Prostate gland (tissue), 2 donors: Measurements from ENCODE around the gene SIGLEC8. TPM values are rescaled to one million over a fixed set of nuclear protein-coding genes. Genes with fewer than 3 reads are reported as not detected.

Experiments used
- DNase-seq: peaks from one replicate; pipeline ENCODE4 v3.0.0-alpha.2; 2019; ENCODE audit warnings: low spot score
- H3K27ac ChIP-seq, 2 donors: fragments of 200-600 bp; sonication (generic); 2 replicates each; pipeline ENCODE4 v1.5.1; 2017 to 2019
- H3K27me3 ChIP-seq: fragments of 200-600 bp; sonication (generic); replicated peaks from 2 replicates; pipeline ENCODE4 v1.5.1; 2019; ENCODE audit not compliant: insufficient read depth
- H3K36me3 ChIP-seq, 2 donors: fragments of 200-600 bp; sonication (generic); 1 replicate in 1 of 2; 2 replicates in 1 of 2; pipeline versions ENCODE4 v1.5.1 to v1.8.1; 2017 to 2019
- H3K4me1 ChIP-seq: fragments of 200-600 bp; sonication (generic); replicated peaks from 2 replicates; pipeline ENCODE4 v1.5.1; 2019
- H3K4me3 ChIP-seq, 2 donors: fragments of 200-600 bp; sonication (generic); 2 replicates each; pipeline ENCODE4 v1.5.1; 2017 to 2019
- H3K9me3 ChIP-seq: fragments of 200-600 bp; sonication (generic); 2 replicates; pipeline ENCODE4 v1.5.1; 2017
- POLR2A ChIP-seq: fragments of 450-650 bp; IDR thresholded peaks from one replicate; pipeline ENCODE4 v1.6.1; 2016; ENCODE audit warnings: antibody characterized with exemption, mild to moderate bottlenecking
- POLR2AphosphoS5 ChIP-seq: sonication (generic); formaldehyde crosslinking; IDR thresholded peaks from one replicate; pipeline ENCODE4 v1.6.1; 2017; ENCODE audit warnings: antibody characterized with exemption
- WGBS: methylation state at CpG from one replicate; pipeline ENCODE4 v1.1.5; 2018; 5-methylcytosine and 5-hydroxymethylcytosine counted together
- intact Hi-C: fragments of 100-400 bp; cut with DNase I; formaldehyde crosslinking; loops from one replicate; pipeline ENCODE4 v1.14.2; 2022
- total RNA-seq, 2 donors: library from RNA; depleted of rRNA; stranded (reverse); fragments of >200 nt; gene quantifications; one replicate each; pipeline ENCODE4 v1.1.0, GENCODE V29; 2016
- TF ChIP-seq, protein P1 (sequence below), 4 experiments: fragments of 200-600 bp in 2 of 4; fragments of 450-650 bp in 2 of 4; sonication (generic) in 2 of 4; IDR thresholded peaks; 1 replicate in 3 of 4; 2 replicates in 1 of 4; pipeline ENCODE4 v1.5.1; 2016 to 2019; ENCODE audit warnings: antibody characterized with exemption in 4 of 4, mild to moderate bottlenecking in 2 of 4, moderate library complexity in 2 of 4

Gene SIGLEC8
- total RNA-seq, 2 donors from 2014 or later: 1.0 to 3.0 TPM

DNA sequence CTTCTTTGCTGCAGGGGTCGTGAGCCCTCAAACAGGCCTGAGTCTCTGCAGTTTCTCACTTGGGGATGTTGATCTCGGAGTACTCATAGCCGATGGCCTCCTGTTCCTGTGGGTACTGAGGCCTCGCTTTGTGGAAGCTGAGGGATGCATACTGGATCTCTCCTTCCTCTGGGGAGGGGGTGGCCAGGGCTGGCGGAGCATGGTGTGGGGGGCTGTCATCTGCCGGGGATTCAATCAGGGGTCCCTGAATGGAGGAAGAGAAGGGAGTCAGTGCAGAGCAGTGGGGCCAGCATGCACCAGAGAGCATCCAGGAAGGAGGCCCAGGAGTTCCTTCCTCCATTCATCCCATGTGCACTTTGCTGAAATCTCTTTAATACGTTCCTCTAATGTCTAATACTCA is 33.3 kb upstream of the SIGLEC8 start:
- no peak overlapping the region for H3K4me3 ChIP-seq
- intact Hi-C loops: no loop called here
- no peak overlapping the region for H3K27ac ChIP-seq
- no peak for TF ChIP-seq POLR2AphosphoS5
- TF ChIP-seq, protein P1, sequence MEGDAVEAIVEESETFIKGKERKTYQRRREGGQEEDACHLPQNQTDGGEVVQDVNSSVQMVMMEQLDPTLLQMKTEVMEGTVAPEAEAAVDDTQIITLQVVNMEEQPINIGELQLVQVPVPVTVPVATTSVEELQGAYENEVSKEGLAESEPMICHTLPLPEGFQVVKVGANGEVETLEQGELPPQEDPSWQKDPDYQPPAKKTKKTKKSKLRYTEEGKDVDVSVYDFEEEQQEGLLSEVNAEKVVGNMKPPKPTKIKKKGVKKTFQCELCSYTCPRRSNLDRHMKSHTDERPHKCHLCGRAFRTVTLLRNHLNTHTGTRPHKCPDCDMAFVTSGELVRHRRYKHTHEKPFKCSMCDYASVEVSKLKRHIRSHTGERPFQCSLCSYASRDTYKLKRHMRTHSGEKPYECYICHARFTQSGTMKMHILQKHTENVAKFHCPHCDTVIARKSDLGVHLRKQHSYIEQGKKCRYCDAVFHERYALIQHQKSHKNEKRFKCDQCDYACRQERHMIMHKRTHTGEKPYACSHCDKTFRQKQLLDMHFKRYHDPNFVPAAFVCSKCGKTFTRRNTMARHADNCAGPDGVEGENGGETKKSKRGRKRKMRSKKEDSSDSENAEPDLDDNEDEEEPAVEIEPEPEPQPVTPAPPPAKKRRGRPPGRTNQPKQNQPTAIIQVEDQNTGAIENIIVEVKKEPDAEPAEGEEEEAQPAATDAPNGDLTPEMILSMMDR (IDR thresholded peaks at IDR 0.05): no peak
- no peak for TF ChIP-seq POLR2A
- DNase-seq: no peak
- H3K9me3 ChIP-seq: no peaks in the 10 kb centered on the region
- no peaks in the 10 kb centered on the region for H3K36me3 ChIP-seq
- H3K4me1 ChIP-seq: no peaks in the 10 kb centered on the region
- no peaks in the 10 kb centered on the region for H3K27me3 ChIP-seq
- 85% methylated on average over 7 of the region's 7 CpGs for WGBS

DNA sequence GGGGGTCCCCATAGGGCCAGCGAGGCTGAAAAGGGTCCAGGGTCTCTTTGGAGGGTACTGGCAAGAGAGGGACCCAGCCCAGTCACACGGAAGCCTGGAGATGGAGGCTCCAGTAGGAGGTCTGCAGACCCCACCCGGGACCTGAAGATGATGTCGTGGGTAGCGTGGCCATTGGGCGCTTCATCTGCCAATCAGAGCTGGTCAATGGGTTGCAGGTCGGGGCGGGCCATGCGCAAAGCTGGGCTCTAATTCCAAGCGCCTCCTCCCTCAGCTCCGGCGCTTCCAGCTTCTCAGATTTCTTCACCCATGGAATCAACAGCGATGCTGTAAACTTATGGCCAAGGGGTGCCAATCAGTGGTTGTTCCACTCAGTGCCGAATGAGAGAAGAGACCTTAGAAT is 32.4 kb upstream of the SIGLEC8 start:
- Histone ChIP-seq H3K4me3 (no peak overlapping the region), H3K27me3 (no peaks in the 10 kb centered on the region), H3K36me3 (no peaks in the 10 kb centered on the region), H3K27ac (no peak overlapping the region), H3K4me1 (no peaks in the 10 kb centered on the region), H3K9me3 (no peaks in the 10 kb centered on the region)
- 44% methylated on average over 14 of the region's 14 CpGs for WGBS
- no peak for TF ChIP-seq POLR2A
- TF ChIP-seq POLR2AphosphoS5: no peak
- TF ChIP-seq, protein P1 (IDR thresholded peaks at IDR 0.05): no peak
- intact Hi-C loops: no loop called here
- DNase-seq: no peak

- no peak for TF ChIP-seq POLR2AphosphoS5
- TF ChIP-seq, protein P1 (IDR thresholded peaks at IDR 0.05): no peak
- no peak for TF ChIP-seq POLR2A
- intact Hi-C loops: no loop called here
- H3K27me3 ChIP-seq: no peaks in the 10 kb centered on the region
- 63% methylated on average over 2 of the region's 2 CpGs for WGBS
- no peak overlapping the region for H3K27ac ChIP-seq
- DNase-seq: no peak
- H3K9me3 ChIP-seq: no peaks in the 10 kb centered on the region
- no peak overlapping the region for H3K4me3 ChIP-seq
- H3K4me1 ChIP-seq: no peaks in the 10 kb centered on the region
- no peaks in the 10 kb centered on the region for H3K36me3 ChIP-seq
Observed at GRCh38 chr19:51489113-51489512, 30.9 kb upstream of the SIGLEC8 start.

GRCh38 chr19:51488491-51488890 is 30.2 kb upstream of the SIGLEC8 start:
- DNase-seq: no peak
- intact Hi-C loops: no loop called here
- no peaks in the 10 kb centered on the region for H3K9me3 ChIP-seq
- WGBS: 62% methylated on average over 3 of the region's 3 CpGs
- H3K36me3 ChIP-seq: no peaks in the 10 kb centered on the region
- H3K4me3 ChIP-seq: no peak overlapping the region
- H3K4me1 ChIP-seq: no peaks in the 10 kb centered on the region
- H3K27ac ChIP-seq: no peak overlapping the region
- H3K27me3 ChIP-seq: no peaks in the 10 kb centered on the region
- TF ChIP-seq POLR2A (no peak), POLR2AphosphoS5 (no peak)
- TF ChIP-seq, protein P1 (IDR thresholded peaks at IDR 0.05): no peak

DNA sequence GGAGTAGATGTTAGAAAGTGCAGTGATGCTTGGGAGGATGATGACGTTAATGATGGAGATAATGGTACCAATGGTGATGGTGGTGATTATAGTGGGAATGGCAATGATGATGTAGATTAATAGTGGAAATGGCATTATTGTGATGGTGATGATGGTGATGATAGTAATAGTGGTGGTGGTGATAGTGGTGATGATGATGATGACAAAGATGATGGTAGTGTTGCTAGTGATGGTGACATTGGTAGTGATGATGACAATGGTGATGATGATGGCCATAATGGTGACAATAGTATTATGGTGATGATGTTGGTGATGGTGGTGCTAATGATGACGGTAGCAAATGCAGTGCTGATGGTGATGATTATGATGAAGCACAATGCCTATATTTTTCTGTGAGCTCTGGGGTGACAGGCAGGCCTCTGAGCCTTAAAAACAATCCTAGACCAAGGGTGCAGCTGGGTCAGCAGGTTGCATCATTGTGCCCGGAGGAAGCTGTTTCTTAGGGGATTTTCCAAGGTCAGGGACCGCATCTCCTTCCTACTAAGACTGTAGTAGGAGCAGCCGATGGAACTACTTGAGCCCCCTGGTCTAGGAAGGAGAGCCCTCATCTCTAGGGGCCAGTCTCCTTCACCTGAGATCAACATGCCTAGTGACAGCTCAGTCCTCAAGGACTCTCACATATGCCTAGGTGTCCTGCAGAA is 27.9 kb upstream of the SIGLEC8 start:
- WGBS: 85% methylated on average over 5 of the region's 5 CpGs
- no peaks in the 10 kb centered on the region for H3K27me3 ChIP-seq

More for the DNA sequence above, 27.9 kb upstream of the SIGLEC8 start:
- Histone ChIP-seq H3K9me3 (no peaks in the 10 kb centered on the region), H3K4me3 (no peak overlapping the region), H3K36me3 (no peaks in the 10 kb centered on the region), H3K4me1 (no peaks in the 10 kb centered on the region), H3K27ac (no peak overlapping the region)
- TF ChIP-seq POLR2A: no peak
- TF ChIP-seq, protein P1 (IDR thresholded peaks at IDR 0.05): no peak
- TF ChIP-seq POLR2AphosphoS5: no peak
- intact Hi-C loops: no loop called here
- no peak for DNase-seq
